ENCODE data around the gene DNM3.

Gene DNM3

DNA sequence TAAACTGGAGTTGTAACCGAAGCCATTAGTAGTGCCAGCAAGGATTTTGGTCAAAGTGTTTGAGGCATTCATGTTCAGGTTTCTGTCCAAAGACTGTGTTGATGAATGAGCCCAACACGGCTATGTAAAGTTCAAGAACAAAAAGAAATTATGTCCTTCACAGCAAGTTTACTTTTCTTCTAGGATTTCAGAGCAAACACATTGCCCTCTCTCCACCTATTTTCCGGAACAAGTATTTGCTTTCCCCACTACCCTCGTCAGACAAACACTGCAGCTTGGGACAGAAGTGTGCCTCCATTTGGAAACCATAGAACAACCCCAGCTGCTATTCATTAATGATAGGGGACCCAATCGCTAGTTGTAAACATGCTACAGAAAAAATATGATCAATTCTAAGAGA, 427.8 kb downstream of the DNM3 start:
- no peaks in the 10 kb centered on the region for H3K36me3 ChIP-seq (ENCODE audit: insufficient read depth, low read length)
- H3K27me3 ChIP-seq (ENCODE audit: insufficient read depth, low read length), result no peaks in the 10 kb centered on the region
- H4K20me1 ChIP-seq (ENCODE audit: insufficient read depth, low read length), result no peaks in the 10 kb centered on the region
- H3K9me3 ChIP-seq (ENCODE audit: low read length), result no peaks in the 10 kb centered on the region
- H3K27ac ChIP-seq (ENCODE audit: low read depth, low read length, poor library complexity, severe bottlenecking), result no peak overlapping the region
- no peak overlapping the region for H3K9ac ChIP-seq (ENCODE audit: low read length)
- H2AFZ ChIP-seq (ENCODE audit: low read length), result no peak overlapping the region
- H3K4me3 ChIP-seq (ENCODE audit: low read depth, low read length, poor library complexity, severe bottlenecking), result no peak overlapping the region
- TF ChIP-seq, protein P1, sequence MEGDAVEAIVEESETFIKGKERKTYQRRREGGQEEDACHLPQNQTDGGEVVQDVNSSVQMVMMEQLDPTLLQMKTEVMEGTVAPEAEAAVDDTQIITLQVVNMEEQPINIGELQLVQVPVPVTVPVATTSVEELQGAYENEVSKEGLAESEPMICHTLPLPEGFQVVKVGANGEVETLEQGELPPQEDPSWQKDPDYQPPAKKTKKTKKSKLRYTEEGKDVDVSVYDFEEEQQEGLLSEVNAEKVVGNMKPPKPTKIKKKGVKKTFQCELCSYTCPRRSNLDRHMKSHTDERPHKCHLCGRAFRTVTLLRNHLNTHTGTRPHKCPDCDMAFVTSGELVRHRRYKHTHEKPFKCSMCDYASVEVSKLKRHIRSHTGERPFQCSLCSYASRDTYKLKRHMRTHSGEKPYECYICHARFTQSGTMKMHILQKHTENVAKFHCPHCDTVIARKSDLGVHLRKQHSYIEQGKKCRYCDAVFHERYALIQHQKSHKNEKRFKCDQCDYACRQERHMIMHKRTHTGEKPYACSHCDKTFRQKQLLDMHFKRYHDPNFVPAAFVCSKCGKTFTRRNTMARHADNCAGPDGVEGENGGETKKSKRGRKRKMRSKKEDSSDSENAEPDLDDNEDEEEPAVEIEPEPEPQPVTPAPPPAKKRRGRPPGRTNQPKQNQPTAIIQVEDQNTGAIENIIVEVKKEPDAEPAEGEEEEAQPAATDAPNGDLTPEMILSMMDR (IDR thresholded peaks at IDR 0.05; ENCODE audit: low read length), result no peak
- TF ChIP-seq EZH2 (IDR thresholded peaks at IDR 0.05; ENCODE audit: borderline replicate concordance, low read length), result no peak
- H3K4me2 ChIP-seq (ENCODE audit: low read length), result no peak overlapping the region
- H3K9me2 ChIP-seq (ENCODE audit: low read depth, low read length), result no peaks in the 10 kb centered on the region
- peaks cover 9% of the 10 kb centered on the region for H3K4me1 ChIP-seq (ENCODE audit: insufficient read depth, low read length, severe bottlenecking)
- no peaks in the 10 kb centered on the region for H3F3A ChIP-seq (ENCODE audit: insufficient read depth, low read length)
- no peaks in the 10 kb centered on the region for H3K79me2 ChIP-seq (ENCODE audit: insufficient read depth, low read length)

DNA sequence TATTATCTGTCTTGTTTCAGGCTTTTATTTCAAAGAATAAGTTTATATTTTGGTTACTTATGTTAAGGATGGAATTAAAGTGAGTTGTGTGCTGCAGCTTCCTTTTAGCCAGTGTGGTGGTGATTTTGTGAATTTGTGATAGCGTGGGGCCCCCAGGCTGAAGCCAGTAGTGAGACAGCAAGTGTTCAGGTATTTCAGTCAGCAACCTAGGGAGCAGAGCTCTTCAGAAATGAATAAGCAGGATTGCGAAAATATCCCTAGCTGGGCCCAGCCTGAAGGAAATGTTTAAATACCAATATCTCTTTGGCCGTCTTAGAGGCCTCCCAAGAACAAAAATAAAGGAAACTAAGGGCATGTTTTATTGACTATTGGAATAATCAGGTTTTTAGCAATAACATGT, 428.3 kb downstream of the DNM3 start:
- Histone ChIP-seq H3K9ac (ENCODE audit: low read length) (no peak overlapping the region), H3K4me1 (ENCODE audit: insufficient read depth, low read length, severe bottlenecking) (peaks cover 9% of the 10 kb centered on the region), H3K9me2 (ENCODE audit: low read depth, low read length) (no peaks in the 10 kb centered on the region)

DNA sequence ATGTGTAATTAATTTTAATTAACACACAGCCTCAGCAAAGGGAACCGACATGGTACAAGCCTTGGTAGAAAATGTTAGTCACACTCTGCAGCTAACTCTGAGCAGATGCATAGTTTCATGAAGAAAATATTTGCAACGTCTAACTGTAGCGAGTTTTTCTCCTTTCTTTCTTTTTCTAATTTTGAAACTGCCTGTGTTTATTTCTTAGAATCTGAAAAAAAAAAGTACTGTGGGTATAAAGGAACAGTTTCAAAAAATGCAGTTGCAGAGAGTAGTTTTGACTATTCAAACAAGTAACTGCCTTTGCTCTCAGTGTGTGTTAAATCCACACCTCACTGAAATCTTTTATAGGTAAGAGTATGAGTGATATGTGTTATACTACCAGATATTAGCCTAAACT, 429.3 kb downstream of the DNM3 start:
- H3K4me2 ChIP-seq (ENCODE audit: low read length), result no peak overlapping the region
- H3K27me3 ChIP-seq (ENCODE audit: insufficient read depth, low read length), result no peaks in the 10 kb centered on the region
- H3K79me2 ChIP-seq (ENCODE audit: insufficient read depth, low read length), result no peaks in the 10 kb centered on the region
- no peak overlapping the region for H3K27ac ChIP-seq (ENCODE audit: low read depth, low read length, poor library complexity, severe bottlenecking)
- H2AFZ ChIP-seq (ENCODE audit: low read length), result no peak overlapping the region
- no peaks in the 10 kb centered on the region for H3K36me3 ChIP-seq (ENCODE audit: insufficient read depth, low read length)
- no peaks in the 10 kb centered on the region for H3F3A ChIP-seq (ENCODE audit: insufficient read depth, low read length)
- no peaks in the 10 kb centered on the region for H4K20me1 ChIP-seq (ENCODE audit: insufficient read depth, low read length)
- no peaks in the 10 kb centered on the region for H3K9me3 ChIP-seq (ENCODE audit: low read length)
- H3K9ac ChIP-seq (ENCODE audit: low read length), result no peak overlapping the region
- no peaks in the 10 kb centered on the region for H3K9me2 ChIP-seq (ENCODE audit: low read depth, low read length)
- no peak for TF ChIP-seq EZH2 (IDR thresholded peaks at IDR 0.05; ENCODE audit: borderline replicate concordance, low read length)
- TF ChIP-seq, protein P1 (IDR thresholded peaks at IDR 0.05; ENCODE audit: low read length), result no peak
- peaks cover 9% of the 10 kb centered on the region for H3K4me1 ChIP-seq (ENCODE audit: insufficient read depth, low read length, severe bottlenecking)
- H3K4me3 ChIP-seq (ENCODE audit: low read depth, low read length, poor library complexity, severe bottlenecking), result no peak overlapping the region

More for the DNA sequence above, 428.3 kb downstream of the DNM3 start:
- TF ChIP-seq, protein P1 (IDR thresholded peaks at IDR 0.05; ENCODE audit: low read length), result no peak
- TF ChIP-seq EZH2 (IDR thresholded peaks at IDR 0.05; ENCODE audit: borderline replicate concordance, low read length), result no peak
- Histone ChIP-seq H3K36me3 (ENCODE audit: insufficient read depth, low read length) (no peaks in the 10 kb centered on the region), H3K27ac (ENCODE audit: low read depth, low read length, poor library complexity, severe bottlenecking) (no peak overlapping the region), H3K27me3 (ENCODE audit: insufficient read depth, low read length) (no peaks in the 10 kb centered on the region), H3K4me2 (ENCODE audit: low read length) (no peak overlapping the region), H3K4me3 (ENCODE audit: low read depth, low read length, poor library complexity, severe bottlenecking) (no peak overlapping the region), H3F3A (ENCODE audit: insufficient read depth, low read length) (no peaks in the 10 kb centered on the region), H2AFZ (ENCODE audit: low read length) (no peak overlapping the region), H4K20me1 (ENCODE audit: insufficient read depth, low read length) (no peaks in the 10 kb centered on the region), H3K79me2 (ENCODE audit: insufficient read depth, low read length) (no peaks in the 10 kb centered on the region), H3K9me3 (ENCODE audit: low read length) (no peaks in the 10 kb centered on the region)

All from OCI-LY1 (cell line).